GM12878 (cell line): ENCODE data around the gene DENND6B. TPM values are rescaled to one million over a fixed set of nuclear protein-coding genes. Genes with fewer than 3 reads are reported as not detected.

ENCODE experiments used
- ATAC-seq: fragments of 200-7000 bp; cut with Tn5 transposase; 3 replicates; pipeline ENCODE4 v1.9.1; 2020; ENCODE audit warnings: mild to moderate bottlenecking, moderate library complexity
- BruUV-seq: library from RNA; stranded (reverse); fragments of 400-500 nt; replicated peaks from 2 replicates; lab custom pipeline; 2021; lab: Mats Ljungman, UMichigan
- CTCF ChIA-PET: fragments of 300-600 bp; sonication (Branson Sonifier 250); formaldehyde crosslinking; extraction: SDS; loops from one replicate; lab custom pipeline; 2021; ENCODE audit warnings: inconsistent platforms; lab: Yijun Ruan, JAX
- POLR2A ChIA-PET: fragments of 350-600 bp; formaldehyde crosslinking; extraction: SDS; loops from one replicate; lab custom pipeline; 2021; ENCODE audit warnings: inconsistent platforms; lab: Charles Lee
- RAD21 ChIA-PET: fragments of 300-600 bp; sonication (Branson Sonifier 250); formaldehyde crosslinking; loops from one replicate; lab custom pipeline; 2023; ENCODE audit warnings: antibody characterized with exemption; ENCODE audit not compliant: unreplicated experiment; lab: Charles Lee
- SMC1A ChIA-PET: fragments of 300-600 bp; sonication (Branson Sonifier 250); formaldehyde crosslinking; loops from one replicate; lab custom pipeline; 2023; ENCODE audit not compliant: unreplicated experiment, uncharacterized antibody; lab: Charles Lee
- DNase-seq: peaks from one replicate; pipeline ENCODE4 v3.0.0-alpha.2; 2011; ENCODE audit warnings: low read depth, low spot score
- FAIRE-seq: peaks from 3 replicates; lab custom pipeline; 2011; peaks lifted over from hg19 to GRCh38; lab: Jason Lieb, UNC
- H2AFZ ChIP-seq: 2 replicates; pipeline ENCODE4 v1.6.0; 2011; ENCODE audit warnings: low read depth, low read length, control low read depth; ENCODE audit not compliant: control insufficient read depth
- H3K27ac ChIP-seq: 2 replicates; pipeline ENCODE4 v1.5.1; 2011; ENCODE audit warnings: control low read depth; ENCODE audit not compliant: control insufficient read depth, insufficient read depth
- H3K27me3 ChIP-seq, 2 experiments: replicated peaks in 1 of 2; 2 replicates each; pipeline versions ENCODE4 v1.6.0 to v1.6.1; 2011; ENCODE audit warnings: low read length in 1 of 2; ENCODE audit not compliant: control insufficient read depth in 2 of 2, insufficient read depth in 2 of 2
- H3K36me3 ChIP-seq, 2 experiments: 2 replicates each; pipeline ENCODE4 v1.5.1; 2011; ENCODE audit warnings: low read length in 1 of 2; ENCODE audit not compliant: control insufficient read depth in 2 of 2, insufficient read depth in 2 of 2
- H3K4me1 ChIP-seq: 2 replicates; pipeline ENCODE4 v1.6.1; 2011; ENCODE audit warnings: mild to moderate bottlenecking, low read length, moderate library complexity, mixed read lengths; ENCODE audit not compliant: control insufficient read depth, insufficient read depth
- H3K4me2 ChIP-seq: 2 replicates; pipeline ENCODE4 v1.6.0; 2011; ENCODE audit warnings: control low read depth; ENCODE audit not compliant: control insufficient read depth, insufficient read depth
- H3K4me3 ChIP-seq: fragments of 200-600 bp; sonication (generic); 2 replicates; pipeline ENCODE4 v1.5.1; 2016
- H3K79me2 ChIP-seq: 2 replicates; pipeline ENCODE4 v1.6.0; 2011; ENCODE audit warnings: low read length; ENCODE audit not compliant: control insufficient read depth, insufficient read depth
- H3K9ac ChIP-seq: 2 replicates; pipeline ENCODE4 v1.8.0; 2011; ENCODE audit warnings: low read length, control low read depth, mixed read lengths; ENCODE audit not compliant: control insufficient read depth, insufficient read depth
- H3K9me3 ChIP-seq: replicated peaks from 3 replicates; pipeline ENCODE4 v1.5.1; 2011; ENCODE audit warnings: mild to moderate bottlenecking, low read length; ENCODE audit not compliant: control insufficient read depth, insufficient read depth
- H4K20me1 ChIP-seq: 2 replicates; pipeline ENCODE4 v1.6.0; 2011; ENCODE audit not compliant: control insufficient read depth, insufficient read depth
- BHLHE40 ChIP-seq, 2 experiments: fragments of 450-650 bp in 1 of 2; IDR thresholded peaks; 2 replicates each; pipeline ENCODE4 v1.6.1; 2011 to 2017; ENCODE audit warnings: low read depth in 2 of 2, borderline replicate concordance in 1 of 2, improper control_type of control experiment in 1 of 2, low read length in 1 of 2, mild to moderate bottlenecking in 1 of 2
- CREB1 ChIP-seq: IDR thresholded peaks from 2 replicates; pipeline ENCODE4 v1.6.1; 2012; ENCODE audit warnings: low read depth, mild to moderate bottlenecking, inconsistent platforms
- HCFC1 ChIP-seq: fragments of 150-350 bp; IDR thresholded peaks from 2 replicates; pipeline ENCODE4 v1.6.1; 2014; ENCODE audit warnings: low read length
- IRF3 ChIP-seq: fragments of 450-650 bp; IDR thresholded peaks from 2 replicates; pipeline ENCODE4 v1.6.1; 2014; ENCODE audit warnings: mild to moderate bottlenecking
- MEF2A ChIP-seq: IDR thresholded peaks from 2 replicates; pipeline ENCODE4 v1.6.1; 2011; ENCODE audit warnings: low read depth, mild to moderate bottlenecking, low read length, moderate library complexity; ENCODE audit not compliant: insufficient read depth
- MTA3 ChIP-seq: IDR thresholded peaks from 2 replicates; pipeline ENCODE4 v1.6.1; 2012; ENCODE audit warnings: low read length, inconsistent platforms, borderline replicate concordance
- MYC ChIP-seq: IDR thresholded peaks from 2 replicates; pipeline ENCODE4 v1.6.1; 2011; ENCODE audit warnings: mild to moderate bottlenecking, low read length, moderate library complexity, inconsistent platforms; ENCODE audit not compliant: insufficient read depth, insufficient replicate concordance, insufficient read length, severe bottlenecking
- RFX5 ChIP-seq: IDR thresholded peaks from 2 replicates; pipeline ENCODE4 v1.6.1; 2011; ENCODE audit warnings: low read depth, low read length, improper control_type of control experiment
- WGBS: methylation state at CpG from one replicate; pipeline ENCODE4 v1.1.6; 2016; ENCODE audit warnings: low lambda C conversion rate; ENCODE audit not compliant: insufficient replicate concordance, insufficient coverage; ENCODE audit errors: missing lambda C conversion rate; 5-methylcytosine and 5-hydroxymethylcytosine counted together
- in situ Hi-C: fragments of 300-500 bp; cut with MboI; formaldehyde crosslinking; loops from 9 replicates; pipeline ENCODE4 v1.14.3; 2018; ENCODE audit warnings: mixed read lengths
- intact Hi-C: fragments of 100-400 bp; cut with micrococcal nuclease; formaldehyde crosslinking; loops from one replicate; pipeline ENCODE4 v1.14.2; 2022; ENCODE audit not compliant: unreplicated experiment
- polyA plus RNA-seq, 11 experiments: library from polyadenylated mRNA; depleted of rRNA in 4 of 11; unstranded in 6 of 11; stranded (reverse) in 5 of 11; fragments of >200 nt; fragmentation: Nextera tagmentation in 4 of 11; fragmentation: Illumina TruSeq in 1 of 11; extraction: Ambion mirVana in 4 of 11; extraction: Trizol in 1 of 11; gene quantifications; 1 replicate in 1 of 11; 2 replicates in 10 of 11; pipeline versions ENCODE4 v1.2.1 to v1.2.3, GENCODE V29; 2011 to 2016; ENCODE audit warnings: inconsistent platforms in 2 of 11, missing spikeins in 2 of 11, low read depth in 1 of 11
- total RNA-seq, 4 experiments: library from RNA; depleted of rRNA in 3 of 4; stranded (reverse); fragments of >200 nt in 3 of 4; fragmentation: Illumina TruSeq in 1 of 4; extraction: Trizol in 1 of 4; gene quantifications; 2 replicates each; pipeline versions ENCODE4 v1.2.1 to v1.2.3, GENCODE V29; 2013 to 2021

The DENND6B gene
- total and polyA plus RNA-seq, 10 of the 15 experiments (the other 5 are each of a cell fraction or from before 2014, with no cell fraction given), result 0.72 to 11.3 (median 6.2) TPM

DNA sequence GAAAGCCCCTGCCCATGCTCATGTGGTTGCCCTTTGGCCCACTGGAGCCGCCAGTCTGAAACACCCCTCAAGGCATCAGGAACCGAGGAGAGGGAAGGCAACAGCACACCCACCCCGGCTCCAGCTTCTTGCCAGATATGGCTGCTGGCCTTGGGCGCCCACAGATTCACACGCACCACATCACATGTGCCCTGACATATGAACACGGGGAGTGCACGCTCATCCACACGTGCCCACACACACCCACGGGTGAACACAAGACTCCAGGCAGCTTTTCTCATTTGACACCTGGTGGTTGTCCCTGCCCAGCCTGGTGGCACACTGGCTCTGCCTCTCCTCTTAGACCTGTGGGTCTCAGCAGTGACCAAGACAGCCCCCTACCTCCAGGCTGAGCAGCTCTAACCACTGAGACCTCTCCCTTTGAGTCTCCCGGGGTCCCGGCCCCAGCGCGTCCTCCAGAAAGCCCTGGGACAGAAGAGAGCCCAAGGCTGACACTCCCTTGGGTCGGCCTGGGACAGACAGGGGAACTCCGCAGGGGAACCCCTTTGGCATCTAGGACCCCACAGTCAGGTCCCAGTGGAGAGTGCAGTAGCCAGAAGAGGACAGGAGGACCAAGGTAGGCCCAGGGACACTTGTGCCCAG lies 62.6 kb downstream of the DENND6B start:
- Histone ChIP-seq H3K36me3 (no peaks in the 10 kb centered on the region), H3K4me1 (peaks cover 14% of the 10 kb centered on the region), H3K4me3 (no peak overlapping the region), H3K27me3 (no peaks in the 10 kb centered on the region), H3K27ac (no peak overlapping the region)
- ChIA-PET CTCF (interaction anchor here (0.6 kb wide), 1 partner anchor 78 kb away, joined by 3 read pairs; no protein-coding TSS in a partner anchor), POLR2A (no interaction called here), SMC1A (no interaction called here)
- ATAC-seq, result no peak
- in situ Hi-C loops, result no loop called here
- no peak for DNase-seq
- FAIRE-seq, result no peak
- TF ChIP-seq RFX5, result no peak
- no peak for TF ChIP-seq MTA3
- TF ChIP-seq CREB1, result no peak
- TF ChIP-seq BHLHE40 (IDR thresholded peaks at IDR 0.05; ENCODE audit: borderline replicate concordance in 1 of 2, low read depth in 2 of 2, low read length in 1 of 2), result peak in 1 of 2 experiments; percentile 43; a peak in 2 of 4 replicates
- TF ChIP-seq, all 136 proteins: peak for 1
- intact Hi-C loops, result no loop called here
- 33% methylated on average over 14 of the region's 15 CpGs for WGBS
- no TSS peak for BruUV-seq
- RAD21 ChIA-PET, result no interaction called here
- H3K79me2 ChIP-seq, result peaks cover 8% of the 10 kb centered on the region
- H3K4me2 ChIP-seq, result no peak overlapping the region
- no peaks in the 10 kb centered on the region for H4K20me1 ChIP-seq
- no peak overlapping the region for H2AFZ ChIP-seq
- no peaks in the 10 kb centered on the region for H3K9me3 ChIP-seq
- no peak overlapping the region for H3K9ac ChIP-seq

DNA sequence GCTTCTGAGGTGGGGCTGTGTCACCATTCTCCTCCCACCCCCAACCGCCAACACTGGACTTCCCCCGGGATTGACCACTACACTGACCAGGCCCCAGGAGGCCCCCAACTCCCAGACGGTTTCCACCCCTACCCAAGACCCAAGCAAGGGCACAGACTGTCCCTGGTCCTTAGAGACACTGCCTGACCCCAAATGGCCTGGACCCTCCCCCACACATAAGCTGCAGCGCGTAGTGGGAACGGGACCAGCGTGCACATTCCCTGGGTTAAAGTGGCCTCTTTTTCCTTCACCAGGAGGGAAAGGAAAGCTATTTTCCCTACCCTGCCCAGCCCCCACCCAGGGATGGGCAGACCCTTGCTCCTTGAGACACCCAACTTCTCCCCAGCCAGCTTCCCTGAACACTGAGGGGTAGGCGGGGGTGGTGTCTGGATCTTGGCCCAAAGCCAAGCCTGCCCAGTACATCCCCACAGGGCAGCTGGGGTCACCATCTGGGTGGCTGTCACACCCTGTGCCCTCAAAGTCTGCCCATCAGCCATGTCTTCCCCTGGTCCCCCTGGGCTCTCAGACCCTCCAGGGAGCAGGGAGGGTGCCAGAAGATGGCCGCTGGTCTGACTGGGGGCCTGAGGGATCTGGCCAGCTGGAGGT lies 63.7 kb downstream of the DENND6B start:
- in situ Hi-C loops (no loop called here), intact Hi-C loops (no loop called here)
- ChIA-PET POLR2A (interaction anchor here (0.7 to 3.3 kb wide), 3 partner anchors 8 to 21 kb away, joined by 3 to 15 read pairs (median 5); partner anchors contain the start of gene HDAC10), SMC1A (interaction anchor here (1.2 to 1.4 kb wide), 2 partner anchors 10 to 12 kb away, joined by 3 read pairs; partner anchors contain the start of gene HDAC10), RAD21 (no interaction called here), CTCF (interaction anchor here (0.6 to 1.3 kb wide), 2 partner anchors 11 to 62 kb away, joined by 3 to 10 read pairs; partner anchors contain the start of gene HDAC10)
- no peak for DNase-seq
- H4K20me1 ChIP-seq, result no peaks in the 10 kb centered on the region
- no peak for TF ChIP-seq MYC
- TF ChIP-seq MEF2A, result no peak
- TF ChIP-seq IRF3, result no peak
- no peak for TF ChIP-seq HCFC1
- no peak for ATAC-seq
- FAIRE-seq, result no peak
- BruUV-seq, result no TSS peak
- no peak overlapping the region for H3K4me3 ChIP-seq
- H3K4me2 ChIP-seq, result no peak overlapping the region
- H2AFZ ChIP-seq, result no peak overlapping the region
- no peak overlapping the region for H3K27ac ChIP-seq
- 66% methylated on average over 9 of the region's 9 CpGs for WGBS
- H3K4me1 ChIP-seq, result peaks cover 14% of the 10 kb centered on the region
- no peaks in the 10 kb centered on the region for H3K9me3 ChIP-seq
- H3K9ac ChIP-seq, result no peak overlapping the region
- peaks cover 8% of the 10 kb centered on the region for H3K79me2 ChIP-seq
- no peaks in the 10 kb centered on the region for H3K36me3 ChIP-seq
- no peaks in the 10 kb centered on the region for H3K27me3 ChIP-seq
